Measurements from ENCODE around the gene MAN2A2.

DNA sequence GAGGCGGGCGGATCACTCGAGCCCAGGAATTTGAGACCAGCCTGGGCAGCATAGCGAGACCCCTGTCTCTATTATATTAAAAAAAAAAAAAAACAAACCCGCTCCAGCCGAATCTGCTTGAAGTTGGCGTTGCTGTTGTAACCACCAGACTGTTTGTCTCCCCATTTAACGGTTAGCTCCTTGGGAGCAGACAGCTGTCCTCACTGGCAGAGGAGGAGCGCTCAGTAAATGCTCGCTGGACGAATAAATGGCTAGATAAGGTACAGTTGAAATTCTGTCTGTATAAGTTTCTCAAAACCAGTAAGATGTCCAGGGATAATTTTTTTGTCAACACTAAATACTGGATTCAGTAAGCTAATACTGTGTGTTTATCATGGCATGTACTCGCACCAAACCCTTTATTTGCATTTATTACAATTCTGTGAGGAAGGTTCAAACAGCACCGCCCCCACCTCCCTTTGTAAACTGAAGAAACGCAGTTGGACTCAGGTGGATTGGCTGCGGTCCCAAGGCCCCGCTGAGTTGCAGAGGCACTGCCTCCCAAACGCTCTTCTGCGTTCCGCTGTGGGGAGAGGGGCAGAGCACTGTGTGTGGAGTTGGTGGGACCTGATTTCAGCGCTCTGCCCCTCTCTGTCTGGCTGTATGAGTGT, 52.6 kb downstream of the MAN2A2 start:
- TF ChIP-seq, protein P1, sequence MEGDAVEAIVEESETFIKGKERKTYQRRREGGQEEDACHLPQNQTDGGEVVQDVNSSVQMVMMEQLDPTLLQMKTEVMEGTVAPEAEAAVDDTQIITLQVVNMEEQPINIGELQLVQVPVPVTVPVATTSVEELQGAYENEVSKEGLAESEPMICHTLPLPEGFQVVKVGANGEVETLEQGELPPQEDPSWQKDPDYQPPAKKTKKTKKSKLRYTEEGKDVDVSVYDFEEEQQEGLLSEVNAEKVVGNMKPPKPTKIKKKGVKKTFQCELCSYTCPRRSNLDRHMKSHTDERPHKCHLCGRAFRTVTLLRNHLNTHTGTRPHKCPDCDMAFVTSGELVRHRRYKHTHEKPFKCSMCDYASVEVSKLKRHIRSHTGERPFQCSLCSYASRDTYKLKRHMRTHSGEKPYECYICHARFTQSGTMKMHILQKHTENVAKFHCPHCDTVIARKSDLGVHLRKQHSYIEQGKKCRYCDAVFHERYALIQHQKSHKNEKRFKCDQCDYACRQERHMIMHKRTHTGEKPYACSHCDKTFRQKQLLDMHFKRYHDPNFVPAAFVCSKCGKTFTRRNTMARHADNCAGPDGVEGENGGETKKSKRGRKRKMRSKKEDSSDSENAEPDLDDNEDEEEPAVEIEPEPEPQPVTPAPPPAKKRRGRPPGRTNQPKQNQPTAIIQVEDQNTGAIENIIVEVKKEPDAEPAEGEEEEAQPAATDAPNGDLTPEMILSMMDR (IDR thresholded peaks at IDR 0.05; ENCODE audit: control extremely low read depth in 1 of 3, insufficient read depth in 1 of 3, low read depth in 1 of 3, low read length in 3 of 3), result no peak
- TF ChIP-seq POLR2A (IDR thresholded peaks at IDR 0.05; ENCODE audit: control extremely low read depth in 1 of 2, low read depth in 2 of 2, low read length in 2 of 2) (no peak), CEBPB (IDR thresholded peaks at IDR 0.05; ENCODE audit: low read depth, low read length) (no peak), EGR1 (IDR thresholded peaks at IDR 0.05; ENCODE audit: borderline replicate concordance, low read depth, low read length) (no peak), YY1 (IDR thresholded peaks at IDR 0.05; ENCODE audit: low read depth, low read length) (no peak), KDM4A (IDR thresholded peaks at IDR 0.05; ENCODE audit: low read depth, low read length, severe bottlenecking) (no peak), SRF (IDR thresholded peaks at IDR 0.05; ENCODE audit: low read depth, low read length) (no peak), RXRA (IDR thresholded peaks at IDR 0.05; ENCODE audit: insufficient read depth, low read depth, low read length) (no peak), RAD21 (IDR thresholded peaks at IDR 0.05 in 1 of 2, conservative IDR thresholded peaks at IDR 0.05 in 1 of 2; ENCODE audit: low read depth in 2 of 2, low read length in 2 of 2) (no peak), EZH2 (IDR thresholded peaks at IDR 0.05; ENCODE audit: low read depth, low read length, severe bottlenecking) (no peak), SUZ12 (IDR thresholded peaks at IDR 0.05; ENCODE audit: low read length) (no peak)
- TF ChIP-seq, protein P2, sequence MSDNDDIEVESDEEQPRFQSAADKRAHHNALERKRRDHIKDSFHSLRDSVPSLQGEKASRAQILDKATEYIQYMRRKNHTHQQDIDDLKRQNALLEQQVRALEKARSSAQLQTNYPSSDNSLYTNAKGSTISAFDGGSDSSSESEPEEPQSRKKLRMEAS (IDR thresholded peaks at IDR 0.05), result no peak
